HepG2 (cell line): ENCODE data around the gene ORMDL3. TPM values are rescaled to one million over a fixed set of nuclear protein-coding genes. Genes with fewer than 3 reads are reported as not detected.

Source experiments
- ATAC-seq: fragments of 200-7000 bp; cut with Tn5 transposase; 3 replicates; pipeline ENCODE4 v1.9.1; 2020; ENCODE audit warnings: mild to moderate bottlenecking, moderate library complexity
- BruUV-seq: library from RNA; stranded (reverse); fragments of 400-500 nt; replicated peaks from 2 replicates; lab custom pipeline; 2021; lab: Mats Ljungman, UMichigan
- CTCF ChIA-PET: fragments of 300-600 bp; formaldehyde crosslinking; extraction: SDS; loops from one replicate; lab custom pipeline; 2021; ENCODE audit warnings: low total read pairs, inconsistent platforms, low intra/inter-chr PET ratio; lab: Yijun Ruan, JAX
- POLR2A ChIA-PET: fragments of 350-600 bp; sonication (Branson Sonifier 250); formaldehyde crosslinking; loops from one replicate; lab custom pipeline; 2020; ENCODE audit warnings: antibody characterized with exemption, inconsistent platforms; lab: Yijun Ruan, JAX
- DNase-seq: peaks from one replicate; pipeline ENCODE4 v3.0.0-alpha.2; 2015; ENCODE audit warnings: low spot score
- FAIRE-seq: peaks from 3 replicates; lab custom pipeline; 2011; peaks lifted over from hg19 to GRCh38; lab: Jason Lieb, UNC
- H2AFZ ChIP-seq: one replicate; pipeline ENCODE4 v1.6.1; 2011; ENCODE audit warnings: low read length, inconsistent platforms
- H3K27ac ChIP-seq: fragments of 300-600 bp; 3 replicates; pipeline ENCODE4 v1.8.0; 2011; ENCODE audit warnings: mixed run types, mild to moderate bottlenecking, mixed read lengths, low read length, inconsistent platforms; ENCODE audit not compliant: insufficient read depth; ENCODE audit errors: extremely low read length
- H3K27me3 ChIP-seq, 2 experiments: fragments of 200-600 bp in 1 of 2; 2 replicates in 1 of 2; 3 replicates in 1 of 2; pipeline versions ENCODE4 v1.6.0 to v1.8.0; 2011; ENCODE audit warnings: low read length in 2 of 2, mild to moderate bottlenecking in 2 of 2, moderate library complexity in 2 of 2, inconsistent platforms in 1 of 2; ENCODE audit not compliant: insufficient read depth in 2 of 2, control insufficient read depth in 1 of 2
- H3K36me3 ChIP-seq, 2 experiments: fragments of 200-600 bp in 1 of 2; replicated peaks in 1 of 2; 2 replicates in 1 of 2; 3 replicates in 1 of 2; pipeline versions ENCODE4 v1.5.1 to v1.8.0; 2011; ENCODE audit warnings: low read length in 2 of 2, inconsistent platforms in 1 of 2; ENCODE audit not compliant: insufficient read depth in 2 of 2, control insufficient read depth in 1 of 2
- H3K4me1 ChIP-seq: 2 replicates; pipeline ENCODE4 v1.5.1; 2012; ENCODE audit warnings: low read length, inconsistent platforms; ENCODE audit not compliant: insufficient read depth
- H3K4me2 ChIP-seq: 2 replicates; pipeline ENCODE4 v1.6.0; 2011; ENCODE audit warnings: low read depth, low read length, inconsistent platforms
- H3K4me3 ChIP-seq, 3 experiments: fragments of 200-600 bp in 1 of 3; sonication (generic), shearing (Covaris generic) in 1 of 3; replicated peaks in 1 of 3; 2 replicates each; pipeline ENCODE4 v1.5.1; 2011 to 2016; ENCODE audit warnings: low read length in 3 of 3, inconsistent platforms in 2 of 3, low read depth in 2 of 3, mild to moderate bottlenecking in 2 of 3, control low read depth in 1 of 3, mixed read lengths in 1 of 3; ENCODE audit not compliant: insufficient read depth in 1 of 3
- H3K79me2 ChIP-seq: one replicate; pipeline ENCODE4 v1.6.1; 2011; ENCODE audit warnings: low read length, inconsistent platforms; ENCODE audit not compliant: insufficient read depth
- H3K9ac ChIP-seq: 2 replicates; pipeline ENCODE4 v1.6.0; 2011; ENCODE audit warnings: mild to moderate bottlenecking, low read depth, low read length, inconsistent platforms; ENCODE audit not compliant: insufficient read depth
- H3K9me3 ChIP-seq: 2 replicates; pipeline ENCODE4 v1.5.1; 2012; ENCODE audit warnings: mild to moderate bottlenecking, low read length
- H4K20me1 ChIP-seq: 2 replicates; pipeline ENCODE4 v1.6.0; 2011; ENCODE audit warnings: inconsistent platforms, mild to moderate bottlenecking, low read length, moderate library complexity; ENCODE audit not compliant: insufficient read depth
- CTCF ChIP-seq: sonication (generic); formaldehyde crosslinking; IDR thresholded peaks from 2 replicates; pipeline ENCODE4 v1.5.0; 2020; ENCODE audit warnings: mild to moderate bottlenecking, missing genetic modification reagents, moderate library complexity
- HMGXB3 ChIP-seq: sonication (generic); formaldehyde crosslinking; IDR thresholded peaks from 2 replicates; pipeline ENCODE4 v1.4.0; 2020; ENCODE audit warnings: missing genetic modification reagents, borderline replicate concordance
- HNF4A ChIP-seq: sonication (generic); formaldehyde crosslinking; IDR thresholded peaks from 2 replicates; pipeline ENCODE4 v1.4.0; 2020; ENCODE audit warnings: missing genetic modification reagents
- ISL2 ChIP-seq: sonication (generic); formaldehyde crosslinking; IDR thresholded peaks from 2 replicates; pipeline ENCODE4 v1.5.0; 2020; ENCODE audit warnings: missing genetic modification reagents
- MEIS1 ChIP-seq: sonication (generic); formaldehyde crosslinking; IDR thresholded peaks from 2 replicates; pipeline ENCODE4 v1.9.0; 2021; ENCODE audit warnings: mild to moderate bottlenecking, missing genetic modification reagents, moderate library complexity, borderline replicate concordance
- PBX2 ChIP-seq: IDR thresholded peaks from 2 replicates; pipeline ENCODE4 v1.6.1; 2016; ENCODE audit warnings: control low read depth
- RFX5 ChIP-seq: IDR thresholded peaks from 2 replicates; pipeline ENCODE4 v1.6.1; 2011; ENCODE audit warnings: low read depth, low read length, improper control_type of control experiment
- STAG1 ChIP-seq: sonication (generic); formaldehyde crosslinking; IDR thresholded peaks from 2 replicates; pipeline ENCODE4 v1.4.0; 2020; ENCODE audit warnings: missing genetic modification reagents
- ZMAT3 ChIP-seq: sonication (generic); formaldehyde crosslinking; conservative IDR thresholded peaks from 2 replicates; pipeline ENCODE4 v1.7.0; 2021; ENCODE audit warnings: missing genetic modification reagents
- ZNF143 ChIP-seq: sonication (generic); formaldehyde crosslinking; IDR thresholded peaks from 2 replicates; pipeline ENCODE4 v1.4.0; 2020; ENCODE audit warnings: missing genetic modification reagents
- ZNF292 ChIP-seq: sonication (generic); formaldehyde crosslinking; IDR thresholded peaks from 2 replicates; pipeline ENCODE4 v1.8.1; 2022; ENCODE audit warnings: mild to moderate bottlenecking, low read depth, missing genetic modification reagents, borderline replicate concordance
- ZNF512 ChIP-seq: sonication (generic); formaldehyde crosslinking; IDR thresholded peaks from 2 replicates; pipeline ENCODE4 v1.4.0; 2020; ENCODE audit warnings: mild to moderate bottlenecking, missing genetic modification reagents
- ZNF546 ChIP-seq: sonication (generic); formaldehyde crosslinking; conservative IDR thresholded peaks from 2 replicates; pipeline ENCODE4 v1.8.1; 2023; ENCODE audit warnings: mild to moderate bottlenecking, missing genetic modification reagents
- WGBS: methylation state at CpG from one replicate; pipeline ENCODE4 v1.1.6; 2017; ENCODE audit warnings: low lambda C conversion rate; 5-methylcytosine and 5-hydroxymethylcytosine counted together
- in situ Hi-C: cut with HindIII; loops from 2 replicates; pipeline ENCODE4 v1.10.0; 2017; ENCODE audit warnings: low pct_unique_long_range_greater_than_20kb; ENCODE audit not compliant: extremely low pct_ligation_motif_present
- intact Hi-C: fragments of 100-400 bp; cut with micrococcal nuclease; formaldehyde crosslinking; loops from one replicate; pipeline ENCODE4 v1.10.0; 2022; ENCODE audit not compliant: unreplicated experiment
- polyA plus RNA-seq, 8 experiments: library from polyadenylated mRNA; depleted of rRNA in 3 of 8; stranded (reverse) in 7 of 8; unstranded in 1 of 8; fragments of >200 nt; fragmentation: Illumina TruSeq in 4 of 8; extraction: Trizol in 4 of 8; gene quantifications; 2 replicates each; pipeline versions ENCODE4 v1.2.1 to v1.2.3, GENCODE V29; 2011 to 2016; ENCODE audit warnings: low read depth in 4 of 8, missing spikeins in 1 of 8, mixed read lengths in 1 of 8; ENCODE audit not compliant: insufficient read depth in 1 of 8
- total RNA-seq, 5 experiments: library from RNA; depleted of rRNA; stranded (reverse); fragments of >200 nt; fragmentation: Illumina TruSeq; extraction: Trizol; gene quantifications; 2 replicates each; pipeline ENCODE4 v1.2.3, GENCODE V29; 2016; ENCODE audit warnings: low read depth in 1 of 5

ORMDL3 gene
- total and polyA plus RNA-seq, 2 of the 13 experiments (the other 11 are each of a cell fraction or from before 2014, with no cell fraction given), result 181 to 384 TPM

- TF ChIP-seq RFX5 (no peak), HMGXB3 (CRISPR knock-in tag) (no peak), ZNF143 (CRISPR knock-in tag) (no peak), HNF4A (CRISPR knock-in tag) (no peak), ZNF512 (CRISPR knock-in tag) (no peak)
Observed at GRCh38 chr17:39975801-39976200, 48.4 kb upstream of the ORMDL3 start (continued).

GRCh38 chr17:39974433-39974832, 47.0 kb upstream of the ORMDL3 start:
- TF ChIP-seq CTCF (CRISPR knock-in tag), result peak; percentile 59
- TF ChIP-seq ZNF546 (CRISPR knock-in tag), result no peak
- no peak for TF ChIP-seq ISL2
- TF ChIP-seq MEIS1, result no peak
- TF ChIP-seq PBX2 (CRISPR knock-in tag), result no peak
- TF ChIP-seq ZMAT3, result no peak
- TF ChIP-seq STAG1 (CRISPR knock-in tag), result peak; percentile 68
- no peak for TF ChIP-seq ZNF292 (CRISPR knock-in tag)
- FAIRE-seq (no peak), DNase-seq (no peak), ATAC-seq (peak; percentile 46)
- no peaks in the 10 kb centered on the region for H4K20me1 ChIP-seq
- in situ Hi-C loops, result loop anchor here (5.0 kb wide), 1 partner anchor 52 kb away; no protein-coding TSS in a partner anchor
- H3K4me3 ChIP-seq, result no peak overlapping the region
- H2AFZ ChIP-seq, result no peak overlapping the region
- no peak overlapping the region for H3K9ac ChIP-seq
- no TSS peak for BruUV-seq
- no peaks in the 10 kb centered on the region for H3K9me3 ChIP-seq
- no peak overlapping the region for H3K4me2 ChIP-seq
- H3K27me3 ChIP-seq, result peaks cover 10 to 57% of the 10 kb centered on the region in 2 experiments
- intact Hi-C loops, result no loop called here
- H3K4me1 ChIP-seq, result peaks cover 2% of the 10 kb centered on the region
- WGBS, result 23% methylated on average over 5 of the region's 5 CpGs
- CTCF ChIA-PET, result no interaction called here
- no peak overlapping the region for H3K27ac ChIP-seq
- H3K36me3 ChIP-seq, result no peaks in the 10 kb centered on the region
- no peaks in the 10 kb centered on the region for H3K79me2 ChIP-seq
- POLR2A ChIA-PET, result interaction anchor here (0.9 kb wide), 1 partner anchor 220 kb away, joined by 3 read pairs; no protein-coding TSS in a partner anchor
